SU-DHL-6 (cell line): ENCODE data around the gene GPS2.

Experiments used
- EZH2phosphoT487 ChIP-seq: fragments of 200-600 bp; sonication (generic), shearing (Covaris generic); conservative IDR thresholded peaks from 2 replicates; pipeline ENCODE4 v1.6.1; 2018; ENCODE audit warnings: mild to moderate bottlenecking, antibody characterized with exemption, low read length, moderate library complexity, mixed read lengths
- TF ChIP-seq, protein P1 (sequence below): fragments of 200-600 bp; sonication (generic); IDR thresholded peaks from one replicate; pipeline ENCODE4 v1.5.1; 2017; ENCODE audit warnings: antibody characterized with exemption, mild to moderate bottlenecking, low read length, moderate library complexity; ENCODE audit not compliant: insufficient read depth, poor library complexity, severe bottlenecking

DNA sequence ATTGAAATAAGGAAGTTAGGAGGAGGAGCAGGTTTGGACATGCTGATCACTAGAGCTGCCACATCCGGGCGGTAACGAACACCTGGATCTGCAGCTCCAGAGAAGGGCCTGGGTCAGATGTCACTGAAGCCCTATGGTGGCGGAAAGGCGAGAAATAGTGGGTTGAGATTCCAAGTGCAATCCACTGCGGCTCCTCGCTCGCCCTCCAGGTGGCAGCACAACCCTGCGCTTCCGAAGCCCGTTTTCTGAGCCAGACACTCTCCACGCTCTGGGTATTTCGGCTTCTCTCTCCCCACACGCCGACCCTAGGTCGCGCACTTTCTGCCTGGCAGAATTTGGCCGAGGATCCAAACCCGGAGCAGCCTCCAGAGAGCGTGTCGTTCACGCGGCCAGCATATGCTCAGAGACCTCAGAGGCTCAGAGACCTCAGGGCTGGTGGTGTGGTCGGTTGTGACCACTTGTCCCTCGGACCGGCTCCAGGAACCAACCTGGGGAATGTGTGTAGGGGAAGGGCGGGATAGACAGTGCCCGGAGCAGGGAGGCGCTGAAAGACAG lies 34.6 kb downstream of the GPS2 start:
- TF ChIP-seq, protein P1, sequence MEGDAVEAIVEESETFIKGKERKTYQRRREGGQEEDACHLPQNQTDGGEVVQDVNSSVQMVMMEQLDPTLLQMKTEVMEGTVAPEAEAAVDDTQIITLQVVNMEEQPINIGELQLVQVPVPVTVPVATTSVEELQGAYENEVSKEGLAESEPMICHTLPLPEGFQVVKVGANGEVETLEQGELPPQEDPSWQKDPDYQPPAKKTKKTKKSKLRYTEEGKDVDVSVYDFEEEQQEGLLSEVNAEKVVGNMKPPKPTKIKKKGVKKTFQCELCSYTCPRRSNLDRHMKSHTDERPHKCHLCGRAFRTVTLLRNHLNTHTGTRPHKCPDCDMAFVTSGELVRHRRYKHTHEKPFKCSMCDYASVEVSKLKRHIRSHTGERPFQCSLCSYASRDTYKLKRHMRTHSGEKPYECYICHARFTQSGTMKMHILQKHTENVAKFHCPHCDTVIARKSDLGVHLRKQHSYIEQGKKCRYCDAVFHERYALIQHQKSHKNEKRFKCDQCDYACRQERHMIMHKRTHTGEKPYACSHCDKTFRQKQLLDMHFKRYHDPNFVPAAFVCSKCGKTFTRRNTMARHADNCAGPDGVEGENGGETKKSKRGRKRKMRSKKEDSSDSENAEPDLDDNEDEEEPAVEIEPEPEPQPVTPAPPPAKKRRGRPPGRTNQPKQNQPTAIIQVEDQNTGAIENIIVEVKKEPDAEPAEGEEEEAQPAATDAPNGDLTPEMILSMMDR: no peak
- no peak; the same call in 1 of the 2 replicates for TF ChIP-seq EZH2phosphoT487
